HepG2 (cell line): Measurements from ENCODE around the gene HBEGF. TPM values are rescaled to one million over a fixed set of nuclear protein-coding genes. Genes with fewer than 3 reads are reported as not detected.

Experiments
- ATAC-seq: fragments of 200-7000 bp; cut with Tn5 transposase; 3 replicates; pipeline ENCODE4 v1.9.1; 2020; ENCODE audit warnings: mild to moderate bottlenecking, moderate library complexity
- BruUV-seq: library from RNA; stranded (reverse); fragments of 400-500 nt; replicated peaks from 2 replicates; lab custom pipeline; 2021; lab: Mats Ljungman, UMichigan
- CTCF ChIA-PET: fragments of 300-600 bp; formaldehyde crosslinking; extraction: SDS; loops from one replicate; lab custom pipeline; 2021; ENCODE audit warnings: low total read pairs, inconsistent platforms, low intra/inter-chr PET ratio; lab: Yijun Ruan, JAX
- POLR2A ChIA-PET: fragments of 350-600 bp; sonication (Branson Sonifier 250); formaldehyde crosslinking; loops from one replicate; lab custom pipeline; 2020; ENCODE audit warnings: antibody characterized with exemption, inconsistent platforms; lab: Yijun Ruan, JAX
- DNase-seq: peaks from one replicate; pipeline ENCODE4 v3.0.0-alpha.2; 2015; ENCODE audit warnings: low spot score
- FAIRE-seq: peaks from 3 replicates; lab custom pipeline; 2011; peaks lifted over from hg19 to GRCh38; lab: Jason Lieb, UNC
- H2AFZ ChIP-seq: one replicate; pipeline ENCODE4 v1.6.1; 2011; ENCODE audit warnings: low read length, inconsistent platforms
- H3K27ac ChIP-seq: fragments of 300-600 bp; 3 replicates; pipeline ENCODE4 v1.8.0; 2011; ENCODE audit warnings: mixed run types, mild to moderate bottlenecking, mixed read lengths, low read length, inconsistent platforms; ENCODE audit not compliant: insufficient read depth; ENCODE audit errors: extremely low read length
- H3K27me3 ChIP-seq, 2 experiments: fragments of 200-600 bp in 1 of 2; 2 replicates in 1 of 2; 3 replicates in 1 of 2; pipeline versions ENCODE4 v1.6.0 to v1.8.0; 2011; ENCODE audit warnings: low read length in 2 of 2, mild to moderate bottlenecking in 2 of 2, moderate library complexity in 2 of 2, inconsistent platforms in 1 of 2; ENCODE audit not compliant: insufficient read depth in 2 of 2, control insufficient read depth in 1 of 2
- H3K36me3 ChIP-seq, 2 experiments: fragments of 200-600 bp in 1 of 2; replicated peaks in 1 of 2; 2 replicates in 1 of 2; 3 replicates in 1 of 2; pipeline versions ENCODE4 v1.5.1 to v1.8.0; 2011; ENCODE audit warnings: low read length in 2 of 2, inconsistent platforms in 1 of 2; ENCODE audit not compliant: insufficient read depth in 2 of 2, control insufficient read depth in 1 of 2
- H3K4me1 ChIP-seq: 2 replicates; pipeline ENCODE4 v1.5.1; 2012; ENCODE audit warnings: low read length, inconsistent platforms; ENCODE audit not compliant: insufficient read depth
- H3K4me2 ChIP-seq: 2 replicates; pipeline ENCODE4 v1.6.0; 2011; ENCODE audit warnings: low read depth, low read length, inconsistent platforms
- H3K4me3 ChIP-seq, 3 experiments: fragments of 200-600 bp in 1 of 3; sonication (generic), shearing (Covaris generic) in 1 of 3; replicated peaks in 1 of 3; 2 replicates each; pipeline ENCODE4 v1.5.1; 2011 to 2016; ENCODE audit warnings: low read length in 3 of 3, inconsistent platforms in 2 of 3, low read depth in 2 of 3, mild to moderate bottlenecking in 2 of 3, control low read depth in 1 of 3, mixed read lengths in 1 of 3; ENCODE audit not compliant: insufficient read depth in 1 of 3
- H3K79me2 ChIP-seq: one replicate; pipeline ENCODE4 v1.6.1; 2011; ENCODE audit warnings: low read length, inconsistent platforms; ENCODE audit not compliant: insufficient read depth
- H3K9ac ChIP-seq: 2 replicates; pipeline ENCODE4 v1.6.0; 2011; ENCODE audit warnings: mild to moderate bottlenecking, low read depth, low read length, inconsistent platforms; ENCODE audit not compliant: insufficient read depth
- H3K9me3 ChIP-seq: 2 replicates; pipeline ENCODE4 v1.5.1; 2012; ENCODE audit warnings: mild to moderate bottlenecking, low read length
- H4K20me1 ChIP-seq: 2 replicates; pipeline ENCODE4 v1.6.0; 2011; ENCODE audit warnings: inconsistent platforms, mild to moderate bottlenecking, low read length, moderate library complexity; ENCODE audit not compliant: insufficient read depth
- BHLHE40 ChIP-seq: IDR thresholded peaks from 2 replicates; pipeline ENCODE4 v1.6.1; 2011; ENCODE audit warnings: low read length, improper control_type of control experiment
- CEBPB ChIP-seq: IDR thresholded peaks from 2 replicates; pipeline ENCODE4 v1.6.1; 2011; ENCODE audit warnings: low read depth, low read length, improper control_type of control experiment, borderline replicate concordance
- CEBPG ChIP-seq: IDR thresholded peaks from 2 replicates; pipeline ENCODE4 v1.6.1; 2016
- GATAD1 ChIP-seq: IDR thresholded peaks from 2 replicates; pipeline ENCODE4 v1.6.1; 2016; ENCODE audit warnings: missing genetic modification reagents, missing compliant biosample characterization
- HMG20B ChIP-seq: conservative IDR thresholded peaks from 2 replicates; pipeline ENCODE4 v1.6.1; 2016; ENCODE audit warnings: missing genetic modification reagents, missing compliant biosample characterization
- MAZ ChIP-seq, 2 experiments: sonication (generic) in 1 of 2; formaldehyde crosslinking in 1 of 2; IDR thresholded peaks; 2 replicates each; pipeline versions ENCODE4 v1.5.0 to v1.6.1; 2012 to 2020; ENCODE audit warnings: low read depth in 2 of 2, mild to moderate bottlenecking in 2 of 2, borderline replicate concordance in 1 of 2, improper control_type of control experiment in 1 of 2, low read length in 1 of 2, missing genetic modification reagents in 1 of 2, moderate library complexity in 1 of 2
- RARA ChIP-seq: IDR thresholded peaks from 2 replicates; pipeline ENCODE4 v1.6.1; 2016; ENCODE audit warnings: missing genetic modification reagents, missing compliant biosample characterization
- REPIN1 ChIP-seq: sonication (generic); formaldehyde crosslinking; IDR thresholded peaks from 2 replicates; pipeline ENCODE4 v1.8.0; 2022; ENCODE audit warnings: missing genetic modification reagents, low read depth, mild to moderate bottlenecking, borderline replicate concordance
- SAP130 ChIP-seq: IDR thresholded peaks from 2 replicates; pipeline ENCODE4 v1.6.1; 2016; ENCODE audit warnings: low read depth
- SMARCC2 ChIP-seq: fragments of 450-650 bp; IDR thresholded peaks from 2 replicates; pipeline ENCODE4 v1.6.1; 2017; ENCODE audit warnings: antibody characterized with exemption, mild to moderate bottlenecking
- SPEN ChIP-seq: sonication (generic); formaldehyde crosslinking; IDR thresholded peaks from 2 replicates; pipeline ENCODE4 v1.5.1; 2020; ENCODE audit warnings: low read depth, mild to moderate bottlenecking, missing genetic modification reagents
- TEAD3 ChIP-seq: optimal IDR thresholded peaks from 2 replicates; pipeline ENCODE3; 2016; ENCODE audit warnings: borderline replicate concordance
- USF2 ChIP-seq, 2 experiments: sonication (generic) in 1 of 2; formaldehyde crosslinking in 1 of 2; IDR thresholded peaks; 2 replicates each; pipeline versions ENCODE4 v1.5.1 to v1.6.1; 2011 to 2020; ENCODE audit warnings: borderline replicate concordance in 1 of 2, low read depth in 1 of 2, low read length in 1 of 2, mild to moderate bottlenecking in 1 of 2, missing genetic modification reagents in 1 of 2, moderate library complexity in 1 of 2
- YY1 ChIP-seq: IDR thresholded peaks from 2 replicates; pipeline ENCODE4 v1.6.1; 2011; ENCODE audit warnings: low read length, low read depth, moderate library complexity, mild to moderate bottlenecking; ENCODE audit not compliant: insufficient read depth, insufficient replicate concordance
- ZNF121 ChIP-seq: sonication (generic); formaldehyde crosslinking; IDR thresholded peaks from 2 replicates; pipeline ENCODE4 v1.5.0; 2020; ENCODE audit warnings: mild to moderate bottlenecking, missing genetic modification reagents
- ZNF446 ChIP-seq: sonication (generic); formaldehyde crosslinking; IDR thresholded peaks from 2 replicates; pipeline ENCODE4 v1.5.0; 2020; ENCODE audit warnings: mild to moderate bottlenecking, missing genetic modification reagents
- ZNF501 ChIP-seq: sonication (generic); formaldehyde crosslinking; IDR thresholded peaks from 2 replicates; pipeline ENCODE4 v1.5.1; 2020; ENCODE audit warnings: mild to moderate bottlenecking, moderate library complexity, missing genetic modification reagents
- ZNF574 ChIP-seq: sonication (generic); formaldehyde crosslinking; IDR thresholded peaks from 2 replicates; pipeline ENCODE4 v1.4.0; 2020; ENCODE audit warnings: missing genetic modification reagents
- ZNF768 ChIP-seq: sonication (generic); formaldehyde crosslinking; IDR thresholded peaks from 2 replicates; pipeline ENCODE4 v1.4.0; 2020; ENCODE audit warnings: missing genetic modification reagents
- ZNF878 ChIP-seq: sonication (generic); formaldehyde crosslinking; IDR thresholded peaks from 2 replicates; pipeline ENCODE4 v1.8.1; 2023; ENCODE audit warnings: mild to moderate bottlenecking, missing genetic modification reagents, moderate library complexity
- WGBS: methylation state at CpG from one replicate; pipeline ENCODE4 v1.1.6; 2017; ENCODE audit warnings: low lambda C conversion rate; 5-methylcytosine and 5-hydroxymethylcytosine counted together
- in situ Hi-C: cut with HindIII; loops from 2 replicates; pipeline ENCODE4 v1.10.0; 2017; ENCODE audit warnings: low pct_unique_long_range_greater_than_20kb; ENCODE audit not compliant: extremely low pct_ligation_motif_present
- intact Hi-C: fragments of 100-400 bp; cut with micrococcal nuclease; formaldehyde crosslinking; loops from one replicate; pipeline ENCODE4 v1.10.0; 2022; ENCODE audit not compliant: unreplicated experiment
- polyA plus RNA-seq, 8 experiments: library from polyadenylated mRNA; depleted of rRNA in 3 of 8; stranded (reverse) in 7 of 8; unstranded in 1 of 8; fragments of >200 nt; fragmentation: Illumina TruSeq in 4 of 8; extraction: Trizol in 4 of 8; gene quantifications; 2 replicates each; pipeline versions ENCODE4 v1.2.1 to v1.2.3, GENCODE V29; 2011 to 2016; ENCODE audit warnings: low read depth in 4 of 8, missing spikeins in 1 of 8, mixed read lengths in 1 of 8; ENCODE audit not compliant: insufficient read depth in 1 of 8
- total RNA-seq, 5 experiments: library from RNA; depleted of rRNA; stranded (reverse); fragments of >200 nt; fragmentation: Illumina TruSeq; extraction: Trizol; gene quantifications; 2 replicates each; pipeline ENCODE4 v1.2.3, GENCODE V29; 2016; ENCODE audit warnings: low read depth in 1 of 5

HBEGF gene
- total and polyA plus RNA-seq, 2 of the 13 experiments (the other 11 are each of a cell fraction or from before 2014, with no cell fraction given), result 1.7 to 5.0 TPM

DNA sequence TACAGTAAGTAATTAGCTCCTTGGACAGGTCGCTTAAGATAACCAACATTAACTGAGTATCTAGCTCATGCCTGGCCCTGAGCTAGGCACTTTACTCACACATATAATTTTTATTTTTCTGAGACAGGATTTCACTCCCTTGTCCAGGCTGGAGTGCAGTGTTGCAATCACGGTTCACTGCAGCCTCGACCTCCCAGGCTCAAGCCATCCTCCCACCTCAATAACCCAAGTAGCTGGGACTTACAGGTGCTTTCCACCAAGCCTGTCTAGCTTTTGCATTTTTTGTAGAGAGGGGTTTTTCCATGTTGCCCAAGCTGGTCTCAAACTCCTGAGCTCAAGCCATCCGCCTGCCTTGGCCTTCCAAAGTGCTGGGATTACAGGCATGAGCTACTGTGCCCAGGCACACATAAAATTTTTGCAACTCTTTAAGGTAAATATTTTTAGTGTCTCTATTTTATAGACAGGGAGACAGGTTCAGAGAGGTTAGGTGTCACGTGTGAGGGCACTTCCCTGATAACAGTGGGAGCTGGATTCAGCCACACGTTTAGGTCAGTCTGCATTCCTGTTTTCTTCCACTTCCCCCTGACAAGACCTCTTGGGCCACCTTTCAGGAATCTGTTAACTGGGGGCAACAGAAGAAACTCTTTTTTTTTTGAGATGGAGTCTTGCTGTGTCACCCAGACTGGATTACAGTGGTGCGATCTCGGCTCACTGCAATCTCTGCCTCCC lies 18.2 kb downstream of the HBEGF start:
- POLR2A ChIA-PET, result interaction anchor here (0.6 to 3.3 kb wide), 4 partner anchors 18 to 1717 kb away, joined by 3 to 19 read pairs (median 5); partner anchors contain the start of genes HBEGF and PFDN1
- FAIRE-seq, result no peak
- H3K27ac ChIP-seq, result no peak overlapping the region
- TF ChIP-seq CEBPG (CRISPR knock-in tag) (peak; percentile 83), TEAD3 (CRISPR knock-in tag) (peak; percentile 10), RARA (CRISPR knock-in tag) (peak; percentile 17; the same call in 1 of the 2 replicates), GATAD1 (no peak), MAZ (IDR thresholded peaks at IDR 0.05; ENCODE audit: borderline replicate concordance, low read depth, low read length) (no peak), MAZ (CRISPR knock-in tag; IDR thresholded peaks at IDR 0.05; ENCODE audit: low read depth) (no peak), ZNF574 (no peak), SMARCC2 (no peak), BHLHE40 (0 out of 2 replicates have a peak, but pooled peaks have one; percentile 15), USF2 (IDR thresholded peaks at IDR 0.05; ENCODE audit: low read depth, low read length) (0 out of 2 replicates have a peak, but pooled peaks have one; percentile 17), USF2 (CRISPR knock-in tag; IDR thresholded peaks at IDR 0.05; ENCODE audit: borderline replicate concordance) (no peak), ZNF501 (CRISPR knock-in tag) (0 out of 2 replicates have a peak, but pooled peaks have one; percentile 37), ZNF446 (CRISPR knock-in tag) (no peak), HMG20B (CRISPR knock-in tag) (no peak), SPEN (CRISPR knock-in tag) (no peak), ZNF121 (CRISPR knock-in tag) (peak; percentile 91), ZNF768 (no peak), ZNF878 (CRISPR knock-in tag) (no peak), CEBPB (peak; percentile 82), SAP130 (CRISPR knock-in tag) (0 out of 2 replicates have a peak, but pooled peaks have one; percentile 9), YY1 (no peak), REPIN1 (CRISPR knock-in tag) (no peak)

More for the DNA sequence above, 18.2 kb downstream of the HBEGF start:
- Histone ChIP-seq H3K9me3 (no peaks in the 10 kb centered on the region), H3K9ac (no peak overlapping the region), H3K4me3 (no peak overlapping the region; a peak in 1 of 6 replicates), H3K27me3 (no peaks in the 10 kb centered on the region), H2AFZ (no peak overlapping the region), H4K20me1 (no peaks in the 10 kb centered on the region), H3K36me3 (peaks cover 0 to 2% of the 10 kb centered on the region in 2 experiments; a peak in 1 of 5 replicates), H3K4me1 (peaks cover 73% of the 10 kb centered on the region), H3K4me2 (peak overlapping the region; percentile 58), H3K79me2 (no peaks in the 10 kb centered on the region)
- BruUV-seq, result no TSS peak
- 10% methylated on average over 6 of the region's 8 CpGs for WGBS
- CTCF ChIA-PET, result no interaction called here
- intact Hi-C loops, result loop anchor here (1.0 kb wide), 1 partner anchor 18 kb away; the partner anchor contains the start of gene HBEGF
- ATAC-seq (peak; percentile 20; the same call in 2 of the 3 replicates), DNase-seq (peak; percentile 55)
- in situ Hi-C loops, result no loop called here
